GM18858 (cell line): ENCODE results near the gene ABCC3.

Experiments
- ATAC-seq: cut with Tn5 transposase; IDR thresholded peaks from one replicate; pipeline ENCODE4 v1.9.1; 2021; ENCODE audit not compliant: unreplicated experiment

Gene ABCC3

DNA sequence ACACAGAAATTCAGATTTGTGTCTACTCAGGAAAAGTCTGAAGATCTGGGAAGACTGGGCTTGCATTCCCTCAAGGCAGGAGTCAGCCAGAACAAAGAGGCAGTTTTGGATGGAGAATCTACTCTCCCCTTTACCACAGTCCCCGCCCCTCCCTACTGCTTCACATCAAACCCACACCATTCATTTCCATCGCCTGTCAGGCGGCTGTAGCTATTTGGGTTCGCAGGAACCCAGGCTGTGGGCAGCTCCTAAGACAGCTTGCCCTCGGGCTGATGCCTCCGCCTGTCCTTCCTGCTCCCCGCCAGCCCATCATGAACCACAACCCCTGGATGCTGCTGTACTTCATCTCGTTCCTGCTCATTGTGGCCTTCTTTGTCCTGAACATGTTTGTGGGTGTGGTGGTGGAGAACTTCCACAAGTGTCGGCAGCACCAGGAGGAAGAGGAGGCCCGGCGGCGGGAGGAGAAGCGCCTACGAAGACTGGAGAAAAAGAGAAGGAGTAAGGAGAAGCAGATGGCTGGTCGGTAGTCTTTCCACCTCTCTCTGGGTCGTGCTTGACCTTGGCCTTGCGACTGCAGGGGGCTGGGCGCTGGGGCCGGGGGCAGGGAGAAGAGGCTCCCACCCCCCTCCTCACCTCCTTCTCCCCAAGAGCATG, 27.0 kb upstream of the ABCC3 start:
- ATAC-seq = no peak

DNA sequence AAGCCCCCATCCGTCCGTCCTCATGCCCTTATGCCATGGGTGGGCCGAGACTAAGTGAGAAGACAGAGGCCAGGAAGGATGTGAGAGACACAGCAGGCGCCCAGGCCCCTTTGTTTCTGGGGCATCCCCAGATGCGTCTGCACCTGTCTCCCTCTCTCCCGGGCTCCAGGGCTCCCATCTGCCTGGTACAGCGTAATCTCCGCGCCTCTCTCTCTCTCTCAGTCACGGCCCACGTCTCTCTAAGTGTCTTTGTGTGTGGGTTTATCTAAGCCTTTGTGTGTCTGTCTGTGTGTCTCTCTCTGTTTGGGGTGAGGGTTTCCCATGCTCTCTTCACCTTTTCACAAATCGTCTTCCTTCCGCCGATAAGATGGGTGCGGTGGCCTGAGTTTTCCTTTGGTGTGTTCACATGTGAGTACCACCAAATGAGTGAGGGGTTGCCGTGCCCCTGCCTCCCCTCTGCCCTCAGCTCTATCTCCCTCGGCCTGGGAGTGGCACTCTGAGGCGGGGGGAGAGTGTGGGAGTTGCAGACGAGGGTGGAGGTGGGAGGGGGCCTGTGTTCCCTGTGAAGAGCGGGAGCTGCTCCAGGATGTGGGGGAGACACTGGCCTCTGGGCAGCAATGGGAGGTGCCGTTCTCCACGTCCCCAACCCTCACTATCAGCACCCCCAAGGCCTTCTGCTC, 25.8 kb upstream of the ABCC3 start:
- no peak for ATAC-seq

DNA sequence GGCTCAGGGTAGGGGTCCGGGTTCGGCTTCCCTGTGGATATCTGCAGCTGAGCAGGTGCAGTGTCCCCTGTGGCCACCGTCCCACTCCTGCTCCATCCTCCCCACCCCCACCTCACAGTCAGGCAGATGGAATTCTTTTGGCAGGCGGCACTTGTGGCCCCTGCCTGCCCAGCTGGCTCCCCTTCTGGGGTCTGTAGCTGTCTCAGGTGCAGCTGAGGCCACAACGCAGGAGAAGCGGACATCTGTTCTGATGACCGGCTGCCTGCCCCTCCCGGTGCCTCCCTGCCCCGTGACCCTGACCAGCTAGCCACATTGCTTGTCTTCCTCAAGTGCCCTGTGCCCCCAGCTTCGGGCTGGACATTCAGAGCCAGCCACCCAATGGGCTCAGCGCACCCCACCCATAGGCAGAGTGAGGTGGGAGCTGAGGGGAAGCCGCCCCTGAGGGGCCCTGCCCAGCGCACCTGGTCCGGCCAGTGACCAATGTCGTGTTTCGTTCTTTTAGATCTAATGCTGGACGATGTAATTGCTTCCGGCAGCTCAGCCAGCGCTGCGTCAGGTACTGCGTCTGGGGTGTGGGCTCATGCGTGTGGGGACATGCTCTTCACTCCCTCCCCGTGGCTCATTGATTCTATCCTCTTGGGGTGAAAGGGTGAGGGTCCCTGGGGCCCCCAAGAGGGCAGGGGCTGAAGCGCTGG, 25.2 kb upstream of the ABCC3 start:
- ATAC-seq = no peak

DNA sequence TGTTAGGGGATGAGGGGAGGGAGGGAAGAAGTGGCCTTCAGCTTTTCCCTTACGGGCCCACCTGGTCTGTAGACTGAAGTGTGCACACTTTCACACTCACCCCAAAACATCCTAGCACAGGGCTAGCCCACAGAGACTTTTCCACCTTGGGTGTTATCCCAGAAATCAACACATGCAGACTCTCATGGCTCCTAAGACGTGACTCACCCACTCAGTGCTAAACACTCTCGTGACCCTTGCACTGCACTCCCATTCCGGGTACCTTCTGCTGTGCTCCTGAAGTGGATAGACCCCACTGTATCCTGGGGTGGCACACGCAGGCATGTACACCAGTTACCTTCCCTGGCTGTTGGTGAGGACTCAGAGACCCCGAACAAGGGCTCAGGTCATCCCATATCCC, 23.0 kb upstream of the ABCC3 start:
- ATAC-seq = no peak

DNA sequence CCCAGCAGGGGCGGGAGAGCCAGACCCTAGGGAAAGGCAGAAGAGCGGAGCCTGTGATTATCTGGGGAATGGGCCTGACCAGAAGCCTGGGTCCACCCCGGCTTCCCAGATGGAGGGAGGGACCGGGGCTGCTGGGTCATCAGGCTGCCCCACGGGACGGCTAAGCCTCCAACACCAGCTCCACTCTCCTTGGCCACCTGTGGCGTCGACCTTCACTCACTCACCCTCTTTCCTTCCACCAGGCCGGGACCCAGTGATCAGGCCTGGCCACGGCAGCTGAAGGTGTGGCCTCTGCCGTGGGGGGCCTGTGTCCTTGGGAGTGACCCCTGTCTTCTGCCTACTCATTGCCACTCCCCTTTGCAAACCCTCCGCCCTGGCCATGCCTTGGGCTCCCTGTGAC, 22.4 kb upstream of the ABCC3 start:
- ATAC-seq = no peak

DNA sequence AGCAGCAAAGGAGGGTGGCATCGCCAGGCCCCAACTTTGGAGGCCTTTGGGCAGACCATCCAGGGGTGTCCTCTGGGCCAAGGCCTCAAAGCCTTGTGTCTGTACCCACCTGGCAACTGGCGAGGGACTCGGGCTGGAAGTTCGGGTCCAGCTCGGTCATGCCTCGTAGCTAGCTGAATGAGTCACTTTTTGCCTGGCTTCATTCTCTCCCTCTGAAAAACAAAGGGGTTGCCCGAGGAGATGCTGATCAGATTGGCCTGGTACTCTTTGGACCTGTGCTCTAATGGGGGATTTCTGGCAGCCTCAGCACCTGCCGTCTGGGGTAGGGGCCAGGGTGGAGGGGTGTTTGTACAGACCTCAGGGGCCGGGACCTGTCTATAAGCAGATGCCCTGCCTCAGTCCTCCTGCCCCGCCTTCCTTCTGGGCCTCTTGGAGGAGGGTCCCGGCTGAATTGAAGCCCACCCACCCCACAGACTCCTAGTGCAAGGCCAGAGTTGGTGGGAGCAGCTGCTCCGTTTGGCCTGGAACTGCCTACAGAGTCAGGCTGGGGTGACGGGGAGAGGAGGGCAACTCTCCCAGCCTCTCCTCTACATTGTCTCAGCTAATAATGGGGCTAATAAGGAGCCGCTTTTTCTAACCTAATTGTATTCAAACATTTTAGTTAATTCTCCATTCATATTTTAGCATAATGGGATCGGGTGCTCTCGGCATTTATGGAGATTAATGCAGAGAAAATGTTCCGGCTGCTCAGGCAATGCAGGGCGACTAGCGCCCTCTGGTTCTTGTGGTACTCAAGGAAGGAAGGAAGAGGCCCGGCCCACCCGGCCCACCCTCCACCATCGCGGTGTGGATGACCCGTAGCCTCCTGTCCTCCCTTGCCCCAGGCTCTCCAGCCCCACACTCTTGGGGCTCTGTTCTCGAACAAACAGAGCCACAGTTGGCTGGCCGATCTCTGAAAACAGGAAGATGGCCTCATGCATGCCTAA, 21.4 kb upstream of the ABCC3 start:
- ATAC-seq = no peak

DNA sequence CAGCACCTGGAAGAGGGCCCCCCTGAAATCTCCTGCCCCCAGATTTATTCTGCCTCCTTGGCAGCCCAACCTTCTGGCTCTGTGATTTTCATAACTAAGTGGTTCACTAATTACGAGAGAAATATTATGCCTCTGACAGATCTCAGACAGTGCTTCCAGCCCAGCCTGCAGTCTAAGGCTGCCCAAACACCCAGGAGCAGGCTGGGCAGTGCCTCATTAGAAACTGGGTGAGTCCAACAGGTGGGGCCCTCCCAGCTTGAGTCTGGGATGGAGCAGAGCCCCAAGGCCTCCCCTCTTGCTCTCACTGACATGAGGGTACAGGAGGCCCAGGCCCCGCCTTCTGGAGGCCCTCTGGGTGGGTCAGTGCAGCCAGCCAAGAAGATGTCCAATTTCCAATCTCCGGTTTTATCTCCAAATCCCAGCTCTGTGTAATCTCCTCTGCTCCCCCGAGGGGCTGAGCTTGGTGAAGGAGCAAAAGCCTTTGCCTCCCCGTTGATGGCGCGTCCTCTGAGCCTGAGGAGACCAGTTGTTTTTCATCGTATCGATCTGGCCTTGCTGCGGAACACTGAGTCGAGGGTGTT, 20.1 kb upstream of the ABCC3 start:
- no peak for ATAC-seq

DNA sequence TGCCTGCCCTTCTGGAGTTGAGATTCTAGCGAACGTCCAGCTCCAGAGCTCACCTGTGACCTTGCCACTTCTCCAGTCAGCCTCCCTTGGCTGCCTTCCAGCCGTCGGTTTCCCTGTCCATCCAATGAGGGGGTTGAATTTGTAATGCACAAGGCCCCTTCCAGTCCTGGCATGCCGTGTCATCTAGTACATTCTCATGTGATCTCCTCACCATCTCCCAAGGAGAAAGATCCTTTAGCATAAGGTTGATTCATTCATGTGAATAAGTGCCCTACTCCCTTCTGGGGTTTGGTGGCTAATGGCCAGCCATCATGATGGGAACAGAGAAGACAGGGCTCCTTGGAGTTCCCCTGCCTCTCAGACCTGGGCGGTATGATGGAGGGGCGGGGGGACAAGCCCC, 18.9 kb upstream of the ABCC3 start:
- ATAC-seq = no peak

DNA sequence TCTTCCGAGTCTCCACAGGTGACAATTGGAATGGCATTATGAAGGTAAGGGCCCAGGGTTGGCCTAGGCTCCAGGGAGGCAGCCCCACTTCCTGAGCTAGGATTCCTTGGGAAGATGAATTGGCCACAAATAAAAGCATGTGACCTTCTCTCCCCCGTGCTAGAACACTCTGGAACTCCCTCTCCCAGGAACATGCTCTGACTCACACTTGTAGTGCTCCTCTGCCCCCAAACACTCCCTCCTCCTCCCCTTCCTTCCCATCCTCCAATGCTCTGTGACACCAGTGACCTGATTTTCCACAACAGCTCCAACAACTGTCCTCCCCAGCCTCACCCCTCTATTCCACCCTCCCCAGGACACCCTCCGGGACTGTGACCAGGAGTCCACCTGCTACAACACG, 16.4 kb upstream of the ABCC3 start:
- no peak for ATAC-seq

DNA sequence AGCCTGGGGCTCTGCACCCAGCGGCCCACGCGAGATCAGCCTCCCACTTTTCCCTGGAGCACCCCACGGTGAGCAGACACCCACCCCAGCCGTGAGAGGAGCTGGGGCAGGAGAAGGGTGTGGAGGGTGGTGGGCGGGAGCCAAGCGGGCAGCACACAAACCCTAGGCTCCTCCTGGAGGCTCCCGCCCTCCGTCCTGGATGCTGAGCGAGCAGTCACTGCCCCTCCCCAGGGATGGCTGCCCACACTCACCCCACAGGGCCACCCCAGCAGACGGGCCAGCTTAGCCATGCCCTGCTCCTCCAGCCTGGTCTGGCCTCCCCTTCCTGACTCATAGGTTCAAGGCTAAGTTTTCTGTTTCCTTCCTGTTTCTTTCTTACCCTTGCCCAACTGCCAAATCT, 15.7 kb upstream of the ABCC3 start:
- ATAC-seq = no peak

DNA sequence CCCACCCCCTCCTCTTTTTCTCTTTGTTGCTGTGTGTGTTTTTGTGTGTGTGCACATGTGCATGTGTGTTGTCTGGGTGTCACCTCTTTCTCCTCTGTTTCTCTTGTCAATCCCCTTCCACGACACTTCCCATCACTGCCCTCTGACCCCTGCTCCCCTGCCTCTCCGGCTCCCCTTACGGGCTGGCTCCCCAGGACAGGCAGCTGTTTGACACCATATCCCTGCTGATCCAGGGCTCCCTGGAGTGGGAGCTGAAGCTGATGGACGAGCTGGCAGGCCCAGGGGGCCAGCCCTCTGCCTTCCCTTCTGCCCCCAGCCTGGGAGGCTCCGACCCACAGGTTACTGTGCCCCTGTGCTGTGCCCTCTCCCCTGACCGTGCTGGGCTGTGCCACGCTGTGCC, 15.2 kb upstream of the ABCC3 start:
- ATAC-seq = no peak

DNA sequence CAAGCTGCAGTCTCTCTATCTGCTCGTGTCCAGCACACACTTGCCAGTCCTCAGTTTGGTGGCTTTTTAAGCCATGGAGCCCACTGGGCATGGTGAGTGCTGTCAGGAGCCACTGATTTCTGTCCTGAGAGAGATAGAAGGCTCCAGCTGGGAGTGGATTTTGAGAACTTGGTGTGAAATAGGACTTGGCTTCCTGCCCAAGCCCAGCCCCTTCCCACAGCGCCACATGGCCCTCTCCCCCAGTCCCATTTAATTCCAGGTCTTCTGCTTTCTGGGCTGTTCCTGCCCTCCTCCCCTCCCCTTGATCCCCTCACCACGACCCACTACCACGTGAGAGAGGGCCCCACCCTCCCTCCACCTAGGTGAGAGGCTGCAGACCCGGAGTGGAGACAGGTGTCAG, 14.4 kb upstream of the ABCC3 start:
- no peak for ATAC-seq

DNA sequence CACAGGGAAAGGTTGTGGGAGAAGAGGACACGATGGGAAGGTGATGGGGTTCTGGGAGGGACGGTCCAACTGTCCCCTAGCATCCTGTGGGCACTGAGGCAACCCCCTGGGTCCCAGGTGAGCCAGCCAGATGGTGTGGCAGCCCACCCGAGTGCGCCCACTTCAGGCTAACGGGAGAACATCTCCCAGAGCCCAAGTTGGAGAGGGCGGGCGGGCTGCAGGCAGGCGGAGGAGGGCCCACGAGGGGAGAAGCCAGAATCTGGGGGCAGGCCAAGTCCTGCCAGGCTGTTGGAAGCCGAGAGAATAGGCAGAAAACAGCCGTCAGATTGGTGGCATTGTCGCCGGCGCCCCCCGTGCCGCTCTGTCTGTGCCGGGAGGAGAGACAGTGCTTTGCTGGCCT, 13.8 kb upstream of the ABCC3 start:
- no peak for ATAC-seq

DNA sequence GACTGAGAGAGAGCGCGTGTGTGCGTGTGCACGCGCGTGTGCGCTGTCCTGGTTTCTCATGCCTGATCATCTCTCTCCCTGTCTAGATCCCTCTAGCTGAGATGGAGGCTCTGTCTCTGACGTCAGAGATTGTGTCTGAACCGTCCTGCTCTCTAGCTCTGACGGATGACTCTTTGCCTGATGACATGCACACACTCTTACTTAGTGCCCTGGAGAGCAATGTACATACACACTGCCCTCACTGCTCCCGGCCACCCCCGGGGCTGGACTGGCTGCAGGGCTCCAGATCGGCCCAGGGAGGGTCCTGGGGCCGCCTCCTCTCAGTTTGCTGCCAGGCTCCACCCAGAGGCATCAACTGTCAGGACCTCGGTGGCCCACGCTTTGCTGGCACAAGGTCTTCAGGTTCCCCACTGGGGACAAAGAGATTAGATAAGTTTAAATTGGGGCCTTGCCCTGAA, 13.1 kb upstream of the ABCC3 start:
- no peak for ATAC-seq

DNA sequence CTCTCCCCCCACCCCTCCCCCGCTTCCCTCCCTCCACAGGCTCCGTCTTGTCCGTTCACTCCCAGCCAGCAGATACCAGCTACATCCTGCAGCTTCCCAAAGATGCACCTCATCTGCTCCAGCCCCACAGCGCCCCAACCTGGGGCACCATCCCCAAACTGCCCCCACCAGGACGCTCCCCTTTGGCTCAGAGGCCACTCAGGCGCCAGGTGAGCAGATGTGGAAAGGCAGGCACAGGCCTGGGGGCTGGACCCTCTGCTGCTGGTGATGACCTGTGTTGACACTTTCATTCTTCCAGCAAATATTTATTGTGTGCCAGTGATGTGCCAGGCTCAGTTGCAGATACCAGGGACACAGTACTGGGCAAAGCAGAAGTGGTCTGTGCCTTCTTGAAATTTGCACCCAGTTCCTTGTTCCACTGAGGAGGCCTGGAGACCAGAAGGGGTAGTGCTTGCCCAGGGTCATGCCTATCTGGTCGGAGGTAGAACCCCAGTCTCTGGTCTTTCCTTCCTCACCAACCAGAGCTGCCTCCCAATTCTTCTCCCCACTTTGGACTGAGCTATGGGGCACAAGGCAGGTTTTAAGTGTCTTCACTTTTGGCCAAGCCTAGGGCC, 10.3 kb upstream of the ABCC3 start:
- no peak for ATAC-seq

DNA sequence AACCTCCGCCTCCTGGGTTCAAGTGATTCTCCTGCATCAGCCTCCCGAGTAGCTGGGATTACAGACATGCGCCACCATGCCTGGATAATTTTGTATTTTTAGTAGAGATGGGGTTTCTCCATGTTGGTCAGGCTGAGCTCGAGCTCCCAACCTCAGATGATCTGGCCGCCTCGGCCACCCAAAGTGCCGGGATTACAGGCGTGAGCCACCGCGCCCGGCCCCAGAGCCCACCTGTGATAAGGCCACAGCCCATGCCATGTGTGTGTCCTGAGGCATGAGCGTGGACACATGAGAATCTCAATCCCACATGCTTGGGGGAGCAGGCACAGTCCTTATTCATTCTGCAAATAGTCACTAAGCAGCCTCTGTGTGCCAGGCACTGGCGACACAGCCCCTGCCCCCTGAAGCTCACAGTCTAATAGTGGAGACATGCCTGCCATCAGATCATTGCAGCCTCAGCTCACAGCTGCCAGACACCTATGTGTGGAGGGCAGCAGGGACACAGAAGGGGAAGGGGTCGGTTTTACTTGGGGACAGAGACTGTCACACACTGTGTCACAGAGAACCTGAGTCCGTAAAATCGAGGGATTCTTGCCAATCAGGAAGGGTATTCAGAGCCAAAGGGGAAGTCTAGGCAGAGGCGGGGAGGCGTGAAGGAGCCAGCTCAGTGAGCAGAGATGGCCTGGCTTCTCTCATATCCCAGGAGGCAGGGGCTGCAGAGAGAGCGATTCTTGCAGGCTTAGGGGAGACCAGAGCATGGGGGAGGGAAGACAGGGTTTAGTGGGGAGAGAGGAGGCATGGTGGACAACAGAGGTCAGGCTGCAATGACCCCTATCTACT, 9.4 kb upstream of the ABCC3 start:
- no peak for ATAC-seq

DNA sequence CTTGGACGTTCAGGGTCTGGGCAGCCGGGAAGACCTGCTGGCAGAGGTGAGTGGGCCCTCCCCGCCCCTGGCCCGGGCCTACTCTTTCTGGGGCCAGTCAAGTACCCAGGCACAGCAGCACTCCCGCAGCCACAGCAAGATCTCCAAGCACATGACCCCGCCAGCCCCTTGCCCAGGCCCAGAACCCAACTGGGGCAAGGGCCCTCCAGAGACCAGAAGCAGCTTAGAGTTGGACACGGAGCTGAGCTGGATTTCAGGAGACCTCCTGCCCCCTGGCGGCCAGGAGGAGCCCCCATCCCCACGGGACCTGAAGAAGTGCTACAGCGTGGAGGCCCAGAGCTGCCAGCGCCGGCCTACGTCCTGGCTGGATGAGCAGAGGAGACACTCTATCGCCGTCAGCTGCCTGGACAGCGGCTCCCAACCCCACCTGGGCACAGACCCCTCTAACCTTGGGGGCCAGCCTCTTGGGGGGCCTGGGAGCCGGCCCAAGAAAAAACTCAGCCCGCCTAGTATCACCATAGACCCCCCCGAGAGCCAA, 8.6 kb upstream of the ABCC3 start:
- no peak for ATAC-seq

DNA sequence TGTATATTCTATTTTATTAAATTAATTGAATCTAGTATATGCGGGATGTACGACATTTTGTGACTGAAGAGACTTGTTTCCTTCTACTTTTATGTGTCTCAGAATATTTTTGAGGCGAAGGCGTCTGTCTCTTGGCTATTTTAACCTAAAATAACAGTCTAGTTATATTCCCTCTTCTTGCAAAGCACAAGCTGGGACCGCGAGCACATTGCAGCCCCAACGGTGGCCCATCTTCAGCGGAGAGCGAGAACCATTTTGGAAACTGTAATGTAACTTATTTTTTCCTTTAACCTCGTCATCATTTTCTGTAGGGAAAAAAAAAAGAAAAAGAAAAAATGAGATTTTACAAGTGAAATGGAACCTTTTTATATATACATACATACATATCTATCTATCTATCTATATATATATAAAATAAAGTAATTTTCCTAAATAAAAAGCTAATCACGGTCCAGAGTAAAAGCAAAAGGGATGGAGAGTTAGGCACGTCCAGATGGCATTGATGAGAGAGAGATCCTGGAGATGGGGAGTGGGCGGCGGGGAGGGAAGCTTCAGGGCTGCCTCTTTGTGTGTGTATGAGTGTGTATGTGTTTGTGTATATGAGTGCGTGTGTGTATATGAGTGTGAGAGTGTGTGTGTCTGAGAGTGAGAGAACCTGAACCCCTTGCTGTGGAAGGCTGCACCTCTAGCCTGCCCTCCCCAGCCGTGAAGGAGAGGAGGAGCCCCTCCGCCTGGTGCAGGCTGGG, 7.5 kb upstream of the ABCC3 start:
- ATAC-seq = no peak
